Measurements from ENCODE around the gene CACNB4.
"Not testable (repeated sequence)": the region's sequence is repeated elsewhere in the genome, so short reads cannot be mapped to it uniquely, and the experiment has no call there.

The CACNB4 gene

GRCh38 chr2:151819920-151820319 is 278.9 kb downstream of the CACNB4 start:
- no peak for DNase-seq (ENCODE audit: low read depth)

GRCh38 chr2:151817929-151818328 is 280.9 kb downstream of the CACNB4 start:
- DNase-seq (ENCODE audit: low read depth) = no peak

- DNase-seq (ENCODE audit: low read depth) = no peak
Observed at GRCh38 chr2:151816843-151817242, 282.0 kb downstream of the CACNB4 start.

GRCh38 chr2:151815821-151816489 is 282.9 kb downstream of the CACNB4 start:
- DNase-seq (ENCODE audit: low read depth) = no peak

GRCh38 chr2:151810489-151810888 is 288.4 kb downstream of the CACNB4 start:
- DNase-seq (ENCODE audit: low read depth) = no peak

- DNase-seq (ENCODE audit: low read depth) = no peak
Observed at GRCh38 chr2:151809073-151809383, 289.8 kb downstream of the CACNB4 start.

- no peak for DNase-seq (ENCODE audit: low read depth)
Observed at GRCh38 chr2:151808258-151809072, 290.4 kb downstream of the CACNB4 start.

- DNase-seq (ENCODE audit: low read depth) = no peak
Observed at GRCh38 chr2:151805961-151806360, 292.9 kb downstream of the CACNB4 start.

GRCh38 chr2:151805343-151805742 is 293.5 kb downstream of the CACNB4 start:
- DNase-seq (ENCODE audit: low read depth) = no peak

- no peak for DNase-seq (ENCODE audit: low read depth)
Observed at GRCh38 chr2:151803811-151804210, 295.0 kb downstream of the CACNB4 start.

- DNase-seq (ENCODE audit: low read depth) = no peak
Observed at GRCh38 chr2:151802315-151802714, 296.5 kb downstream of the CACNB4 start.

- DNase-seq (ENCODE audit: low read depth) = no peak
Observed at GRCh38 chr2:151799886-151800292, 299.0 kb downstream of the CACNB4 start.

GRCh38 chr2:151796774-151797173 is 302.1 kb downstream of the CACNB4 start:
- no peak for DNase-seq (ENCODE audit: low read depth)

GRCh38 chr2:151795646-151796240 is 303.1 kb downstream of the CACNB4 start:
- DNase-seq (ENCODE audit: low read depth) = no peak

- not testable (repeated sequence) for DNase-seq (ENCODE audit: low read depth)
Observed at GRCh38 chr2:151794422-151794821, 304.4 kb downstream of the CACNB4 start.

GRCh38 chr2:151793123-151793522 is 305.7 kb downstream of the CACNB4 start:
- no peak for DNase-seq (ENCODE audit: low read depth)

GRCh38 chr2:151792589-151792988 is 306.3 kb downstream of the CACNB4 start:
- no peak for DNase-seq (ENCODE audit: low read depth)

- no peak for DNase-seq (ENCODE audit: low read depth)
Observed at GRCh38 chr2:151791545-151791944, 307.3 kb downstream of the CACNB4 start.

GRCh38 chr2:151790689-151791088 is 308.2 kb downstream of the CACNB4 start:
- DNase-seq (ENCODE audit: low read depth) = no peak

GRCh38 chr2:151789055-151789834 is 309.6 kb downstream of the CACNB4 start:
- no peak for DNase-seq (ENCODE audit: low read depth)

GRCh38 chr2:151786483-151786882 is 312.4 kb downstream of the CACNB4 start:
- no peak for DNase-seq (ENCODE audit: low read depth)

- DNase-seq (ENCODE audit: low read depth) = no peak
Observed at GRCh38 chr2:151786077-151786476, 312.8 kb downstream of the CACNB4 start.

- DNase-seq (ENCODE audit: low read depth) = no peak
Observed at GRCh38 chr2:151783133-151783520, 315.7 kb downstream of the CACNB4 start.
